ENCODE measurements around the gene WNT6.
"Not testable (repeated sequence)": the region's sequence is repeated elsewhere in the genome, so short reads cannot be mapped to it uniquely, and the experiment has no call there.

Gene WNT6

DNA sequence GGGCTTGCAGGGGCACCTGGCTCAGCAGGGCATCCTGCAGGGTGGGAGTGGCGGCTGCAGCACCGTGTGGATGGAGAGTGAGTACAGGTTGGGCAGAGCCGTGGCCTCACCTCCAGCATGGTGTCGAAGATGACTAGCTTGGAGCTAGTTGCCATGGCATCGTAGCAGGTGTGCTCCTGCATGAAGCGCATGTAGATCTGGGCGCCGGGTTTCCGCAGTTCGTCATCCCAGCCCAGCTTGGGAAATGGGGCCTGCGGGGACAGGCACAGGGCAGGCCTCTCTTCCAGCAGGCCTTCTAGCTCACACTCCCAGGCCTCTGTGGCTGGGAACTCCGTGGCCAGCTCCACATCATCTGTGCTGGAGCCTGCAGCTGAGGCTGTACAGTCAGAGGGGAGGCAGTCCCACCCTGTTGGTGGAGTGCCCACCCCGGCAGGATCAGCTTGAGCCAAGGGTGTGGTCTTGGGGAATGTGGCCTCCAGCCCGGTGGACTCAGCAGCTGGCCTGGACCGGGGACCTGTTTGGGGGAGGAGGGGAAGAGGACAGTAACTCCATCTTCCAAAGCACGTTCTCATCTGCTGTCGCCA is 29.6 kb upstream of the WNT6 start:
- in situ Hi-C loops (cut with HindIII; ENCODE audit: low sequenced_read_pairs), result loop anchor here (5.0 kb wide), 2 partner anchors 38 to 97 kb away; no protein-coding TSS in a partner anchor

DNA sequence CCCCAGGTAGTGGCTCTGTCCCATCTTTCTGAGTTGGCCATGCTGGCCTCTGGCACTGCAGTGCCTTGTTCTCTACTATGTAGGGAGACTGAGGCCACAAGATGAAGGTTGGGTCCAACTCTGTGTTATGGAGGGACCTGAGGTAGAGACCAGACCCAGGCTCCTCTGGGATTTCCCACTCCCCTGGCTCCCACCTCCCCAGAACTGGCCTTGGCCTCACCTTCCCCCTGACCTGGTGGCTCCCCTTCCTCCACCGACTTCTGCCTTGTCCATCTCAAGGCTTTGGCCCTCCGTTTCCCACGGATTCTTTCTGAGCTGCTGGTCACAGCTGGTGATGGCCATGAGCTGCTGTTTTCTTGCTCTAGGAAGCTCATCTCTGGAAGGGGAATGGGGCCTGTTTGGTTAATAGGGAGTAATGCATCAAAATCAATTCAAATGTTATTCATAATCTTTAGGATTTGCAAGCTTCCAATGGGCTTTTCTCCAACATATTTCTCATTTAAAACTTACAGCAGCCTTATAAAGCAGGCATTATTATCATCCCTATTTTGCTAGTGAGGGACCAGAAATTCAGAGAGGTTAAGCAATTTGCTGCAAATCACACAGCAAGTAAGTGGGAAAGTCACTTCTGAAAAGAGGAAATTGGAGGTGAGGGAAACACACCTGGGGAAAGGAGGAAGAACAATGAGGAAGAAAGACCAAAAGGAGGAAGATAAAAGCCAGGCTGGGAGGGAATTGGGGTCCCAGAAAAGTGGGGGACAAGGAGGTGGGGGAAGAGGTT is 28.9 kb upstream of the WNT6 start:
- in situ Hi-C loops (cut with HindIII; ENCODE audit: low sequenced_read_pairs), result loop anchor here (5.0 kb wide), 2 partner anchors 38 to 97 kb away; no protein-coding TSS in a partner anchor

DNA sequence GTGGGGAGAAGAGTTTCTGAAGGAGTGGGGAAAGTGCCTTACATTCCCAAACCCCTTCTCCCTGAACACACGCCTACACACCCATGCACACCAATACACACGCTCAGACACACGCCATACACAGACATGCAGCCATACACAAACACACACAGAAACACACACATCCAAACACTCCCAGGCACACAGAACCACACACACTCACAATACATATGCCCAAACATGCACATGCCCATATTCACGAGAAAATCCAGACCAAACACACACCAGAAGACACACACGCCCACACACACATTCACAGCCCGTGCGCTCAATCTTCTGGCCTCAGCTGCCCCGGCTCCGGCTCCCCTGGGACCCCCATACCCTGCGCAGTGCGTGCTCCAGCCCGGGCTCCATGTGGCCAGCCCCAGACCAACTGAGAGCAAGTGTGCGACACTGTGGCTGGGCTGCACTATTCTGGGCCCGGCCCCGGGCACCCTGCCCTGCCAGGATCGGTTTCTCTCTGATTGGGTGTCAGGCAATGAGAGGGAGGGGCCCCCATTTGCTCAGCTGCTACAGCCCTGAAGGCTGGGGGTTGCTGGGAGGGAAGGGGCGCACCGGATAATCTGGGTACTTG is 28.1 kb upstream of the WNT6 start, which contains the start of gene PRKAG3:
TSS of gene PRKAG3 (minus strand) at position 426 of the 613 bp plus-strand sequence.
- in situ Hi-C loops (cut with HindIII; ENCODE audit: low sequenced_read_pairs), result loop anchor here (5.0 kb wide), 2 partner anchors 39 to 96 kb away; no protein-coding TSS in a partner anchor

DNA sequence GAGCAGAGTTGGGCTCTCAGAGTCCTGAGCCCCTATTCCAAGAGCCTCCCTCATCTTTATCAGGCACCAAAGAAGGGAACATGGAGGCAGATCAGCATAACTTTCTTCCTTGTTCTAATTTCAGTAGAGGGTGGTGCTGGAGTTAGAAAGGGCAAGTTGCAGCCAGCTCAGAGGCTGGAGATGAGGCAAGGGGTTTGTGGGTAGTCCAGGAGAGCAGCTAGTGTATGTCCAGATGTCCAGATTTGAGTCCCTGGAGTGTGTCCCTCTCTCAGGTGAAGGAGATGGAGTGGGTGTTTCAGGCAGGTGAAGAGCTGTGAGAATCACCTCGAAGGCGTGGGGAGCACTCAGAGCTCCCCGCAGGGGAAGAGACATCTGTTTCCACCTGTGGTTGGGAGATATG is 27.5 kb upstream of the WNT6 start:
- in situ Hi-C loops (cut with HindIII; ENCODE audit: low sequenced_read_pairs), result loop anchor here (5.0 kb wide), 2 partner anchors 40 to 95 kb away; no protein-coding TSS in a partner anchor

GRCh38 chr2:218832520-218832919 is 27.1 kb upstream of the WNT6 start:
- in situ Hi-C loops (cut with HindIII; ENCODE audit: low sequenced_read_pairs), result loop anchor here (5.0 kb wide), 2 partner anchors 40 to 95 kb away; no protein-coding TSS in a partner anchor

GRCh38 chr2:218833023-218833609 is 26.5 kb upstream of the WNT6 start:
- in situ Hi-C loops (cut with HindIII; ENCODE audit: low sequenced_read_pairs), result loop anchor here (5.0 kb wide), 2 partner anchors 41 to 94 kb away; no protein-coding TSS in a partner anchor

DNA sequence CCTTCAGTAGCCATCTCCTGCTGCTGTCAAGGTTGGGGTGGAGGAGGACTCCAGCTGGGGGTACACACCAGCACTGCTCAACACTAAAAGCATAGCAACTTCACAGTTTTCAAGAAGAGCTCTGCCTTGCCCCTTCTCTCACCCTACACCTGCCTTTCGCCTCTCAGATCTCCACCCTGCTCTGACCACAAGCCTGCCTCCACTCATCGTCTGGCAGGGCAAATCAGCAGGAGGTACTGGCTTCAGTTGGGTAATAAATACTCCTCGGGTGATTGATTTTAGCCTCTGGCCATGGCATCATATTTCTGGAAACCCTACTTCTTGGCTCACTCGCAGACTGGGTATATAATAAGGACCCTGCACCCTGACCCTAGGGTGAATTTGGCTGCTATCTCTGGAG is 24.9 kb upstream of the WNT6 start:
- in situ Hi-C loops (cut with HindIII; ENCODE audit: low sequenced_read_pairs), result loop anchor here (5.0 kb wide), 2 partner anchors 42 to 93 kb away; no protein-coding TSS in a partner anchor

- in situ Hi-C loops (cut with HindIII; ENCODE audit: low sequenced_read_pairs), result no loop called here
These were observed 22.1 kb upstream of the WNT6 start for GRCh38 chr2:218837495-218837894.

DNA sequence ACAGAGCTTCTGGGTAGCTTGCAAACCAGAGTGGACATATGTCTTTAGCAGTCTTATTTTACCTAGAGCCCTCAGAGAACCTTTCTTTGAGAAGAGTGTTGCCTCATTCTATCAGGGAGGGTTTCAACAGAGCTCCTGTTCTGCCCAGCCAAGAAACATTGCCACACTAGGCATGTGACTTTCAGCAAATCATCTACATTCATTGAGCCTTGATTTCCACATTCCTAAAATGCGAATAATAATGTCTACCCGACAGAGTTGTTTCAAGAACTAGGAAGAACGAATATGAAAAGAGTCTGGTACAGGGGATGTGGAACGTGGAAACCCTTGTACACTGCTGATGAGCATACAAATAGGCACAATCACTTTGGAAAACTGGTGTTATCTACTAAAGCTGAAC is 20.2 kb upstream of the WNT6 start:
- in situ Hi-C loops (cut with HindIII; ENCODE audit: low sequenced_read_pairs), result no loop called here

- in situ Hi-C loops (cut with HindIII; ENCODE audit: low sequenced_read_pairs), result no loop called here
These were observed 19.7 kb upstream of the WNT6 start for GRCh38 chr2:218839888-218840287.

- in situ Hi-C loops (cut with HindIII; ENCODE audit: low sequenced_read_pairs), result not testable (repeated sequence)
These were observed 15.3 kb upstream of the WNT6 start for GRCh38 chr2:218844334-218844733.

GRCh38 chr2:218846963-218847362 is 12.6 kb upstream of the WNT6 start:
- in situ Hi-C loops (cut with HindIII; ENCODE audit: low sequenced_read_pairs), result not testable (repeated sequence)

DNA sequence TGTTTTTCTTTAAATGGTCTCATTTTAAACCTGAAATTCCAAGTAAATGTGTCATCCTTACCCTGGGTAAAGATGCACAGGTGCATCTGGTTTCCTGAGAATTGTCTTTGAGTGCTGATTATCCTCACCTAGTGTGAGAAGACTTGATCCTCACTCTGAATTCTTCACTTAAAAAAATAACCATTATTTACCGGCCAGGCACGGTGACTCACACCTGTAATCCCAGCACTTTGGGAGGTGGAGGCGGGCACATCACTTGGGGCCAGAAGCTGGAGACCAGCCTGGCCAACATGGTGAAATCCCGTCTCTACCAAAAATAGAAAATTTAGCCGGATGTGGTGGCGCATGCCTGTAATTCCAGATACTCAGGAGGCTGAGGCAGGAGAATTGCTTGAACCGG is 9.9 kb upstream of the WNT6 start:
- in situ Hi-C loops (cut with HindIII; ENCODE audit: low sequenced_read_pairs), result no loop called here

DNA sequence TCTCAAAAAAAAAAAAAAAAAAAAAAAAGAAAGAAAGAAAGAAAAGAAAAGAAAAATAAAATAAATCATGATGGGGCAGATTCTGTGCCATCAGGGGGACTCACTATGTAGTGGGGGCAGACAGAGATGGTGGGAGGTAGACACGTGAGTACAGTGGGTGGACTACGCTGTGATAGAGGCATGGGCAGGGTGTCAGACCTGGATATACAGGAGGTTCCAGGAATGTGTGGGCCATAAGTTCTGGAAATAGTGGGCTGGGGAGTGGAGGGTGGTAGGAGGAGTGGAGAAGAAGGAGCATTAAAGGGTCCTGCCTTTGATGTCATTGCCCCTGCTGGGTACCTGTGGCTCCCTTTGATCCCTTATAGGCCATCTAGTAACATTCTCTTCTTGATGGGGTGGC is 8.8 kb upstream of the WNT6 start:
- in situ Hi-C loops (cut with HindIII; ENCODE audit: low sequenced_read_pairs), result no loop called here

- in situ Hi-C loops (cut with HindIII; ENCODE audit: low sequenced_read_pairs), result no loop called here
These were observed 8.3 kb upstream of the WNT6 start for GRCh38 chr2:218851286-218851685.

- in situ Hi-C loops (cut with HindIII; ENCODE audit: low sequenced_read_pairs), result no loop called here
These were observed 6.5 kb upstream of the WNT6 start for GRCh38 chr2:218852911-218853667.

DNA sequence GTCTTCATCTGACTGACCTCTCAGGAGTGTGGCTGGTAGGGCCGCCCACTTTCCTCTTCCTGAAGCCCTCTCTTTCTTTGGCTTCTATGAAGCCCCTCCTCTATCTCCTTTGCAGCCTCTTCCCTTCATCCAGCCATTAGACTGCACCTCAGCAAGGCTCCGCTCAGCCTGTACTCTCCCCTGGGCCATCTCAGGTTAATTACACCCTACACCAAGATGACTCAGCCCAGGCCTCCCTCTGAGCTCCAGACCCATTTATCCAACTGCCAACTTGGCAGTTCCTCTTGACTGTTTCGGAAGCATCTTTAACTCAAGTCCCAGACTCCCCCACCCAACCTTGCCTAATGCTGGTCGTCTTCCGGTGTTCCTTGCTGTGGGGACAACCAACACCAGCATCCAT is 5.8 kb upstream of the WNT6 start:
- in situ Hi-C loops (cut with HindIII; ENCODE audit: low sequenced_read_pairs), result no loop called here

- in situ Hi-C loops (cut with HindIII; ENCODE audit: low sequenced_read_pairs), result no loop called here
These were observed 4.7 kb upstream of the WNT6 start for GRCh38 chr2:218854860-218855259.

DNA sequence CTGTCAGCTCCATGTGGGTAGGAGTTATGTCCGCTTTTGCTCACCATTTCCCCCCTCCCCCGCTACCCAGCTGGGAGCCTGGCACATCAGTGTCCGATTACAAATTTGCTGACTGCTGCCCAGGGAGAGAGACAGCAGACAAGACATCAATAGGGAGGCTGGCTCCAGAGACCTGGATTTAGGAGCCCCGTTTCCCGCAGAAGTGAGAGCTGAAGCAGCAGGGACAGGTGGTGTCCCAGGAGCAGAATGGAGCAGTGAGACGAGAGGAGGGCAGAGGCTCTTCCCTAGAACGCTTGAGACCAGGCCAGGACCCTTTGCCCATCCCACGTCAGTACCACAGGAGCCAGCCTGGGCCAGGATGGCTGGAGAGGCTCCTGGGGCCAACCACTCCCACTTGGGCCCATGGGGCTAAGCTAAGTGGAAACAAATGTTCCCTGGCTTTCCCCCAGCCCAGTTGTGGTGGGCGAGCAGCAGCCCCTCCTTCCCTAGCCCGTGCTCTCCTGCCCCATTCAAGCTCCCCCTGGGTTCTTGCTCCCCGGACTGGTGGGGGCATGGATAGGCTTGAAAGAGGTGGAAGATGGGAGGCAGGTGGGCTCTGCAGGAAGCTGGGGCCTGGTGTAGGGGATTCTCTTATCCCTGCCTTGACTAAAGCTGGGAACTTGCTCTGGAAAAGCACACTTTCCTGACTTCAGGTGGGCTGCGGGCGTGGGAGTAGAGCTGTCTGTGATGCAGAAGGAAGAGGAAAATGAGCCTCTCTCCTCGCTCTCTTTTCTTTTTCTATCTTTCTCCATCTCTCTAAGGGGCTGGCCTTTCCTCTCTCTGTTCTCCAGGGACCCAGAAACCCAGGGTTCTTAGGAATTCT is 4.1 kb upstream of the WNT6 start:
- in situ Hi-C loops (cut with HindIII; ENCODE audit: low sequenced_read_pairs), result no loop called here

All from endothelial cell of hepatic sinusoid (primary cell).